H9 (cell line): ENCODE data around the gene TEAD2. TPM values are rescaled to one million over a fixed set of nuclear protein-coding genes. Genes with fewer than 3 reads are reported as not detected.

Experiments
- DNase-seq: peaks from one replicate; pipeline ENCODE4 v3.0.0-alpha.2; 2017
- H2AFZ ChIP-seq: one replicate; pipeline ENCODE4 v1.6.1; 2013; ENCODE audit warnings: mild to moderate bottlenecking, low read length, control low read depth, moderate library complexity
- H2AK5ac ChIP-seq: 2 replicates; pipeline ENCODE4 v1.6.1; 2013; ENCODE audit warnings: low read length, control low read depth, mixed read lengths; ENCODE audit not compliant: insufficient read length
- H2BK120ac ChIP-seq: one replicate; pipeline ENCODE4 v1.6.1; 2013; ENCODE audit warnings: low read depth, mild to moderate bottlenecking, low read length, control low read depth, inconsistent platforms; ENCODE audit not compliant: poor library complexity, severe bottlenecking
- H2BK12ac ChIP-seq: 2 replicates; pipeline ENCODE4 v1.6.1; 2013; ENCODE audit warnings: low read length, control low read depth, mixed read lengths, low read depth; ENCODE audit not compliant: insufficient read length
- H2BK15ac ChIP-seq: 2 replicates; pipeline ENCODE4 v1.6.1; 2013; ENCODE audit warnings: low read depth, low read length, control low read depth
- H2BK20ac ChIP-seq: one replicate; pipeline ENCODE4 v1.6.1; 2013; ENCODE audit warnings: low read depth, mild to moderate bottlenecking, low read length, control low read depth, inconsistent platforms; ENCODE audit not compliant: poor library complexity, severe bottlenecking
- H2BK5ac ChIP-seq: 2 replicates; pipeline ENCODE4 v1.6.1; 2013; ENCODE audit warnings: low read length, control low read depth, mixed read lengths; ENCODE audit not compliant: insufficient read length
- H3K14ac ChIP-seq: 2 replicates; pipeline ENCODE4 v1.6.1; 2013; ENCODE audit warnings: low read length, control low read depth; ENCODE audit not compliant: insufficient read depth
- H3K18ac ChIP-seq: 2 replicates; pipeline ENCODE4 v1.6.1; 2013; ENCODE audit warnings: low read depth, mild to moderate bottlenecking, mixed read lengths, low read length, control low read depth; ENCODE audit not compliant: insufficient read length
- H3K23ac ChIP-seq: 2 replicates; pipeline ENCODE4 v1.6.1; 2013; ENCODE audit warnings: low read length, control low read depth, mixed read lengths, low read depth; ENCODE audit not compliant: insufficient read length
- H3K23me2 ChIP-seq: 2 replicates; pipeline ENCODE4 v1.6.1; 2013; ENCODE audit warnings: low read depth, mild to moderate bottlenecking, mixed read lengths, low read length, control low read depth; ENCODE audit not compliant: insufficient read length, poor library complexity, severe bottlenecking
- H3K27ac ChIP-seq: 2 replicates; pipeline ENCODE4 v1.5.1; 2013; ENCODE audit warnings: low read length, control low read depth, mixed read lengths, low read depth; ENCODE audit not compliant: insufficient read length
- H3K27me3 ChIP-seq: 2 replicates; pipeline ENCODE4 v1.6.1; 2013; ENCODE audit warnings: low read length, control low read depth, inconsistent platforms; ENCODE audit not compliant: insufficient read depth
- H3K4ac ChIP-seq: 2 replicates; pipeline ENCODE4 v1.6.1; 2013; ENCODE audit warnings: low read depth, mild to moderate bottlenecking, control low read depth, inconsistent platforms, low read length, moderate library complexity
- H3K4me1 ChIP-seq: 2 replicates; pipeline ENCODE4 v1.6.1; 2013; ENCODE audit warnings: low read length, control low read depth, inconsistent platforms; ENCODE audit not compliant: insufficient read depth
- H3K4me2 ChIP-seq: 2 replicates; pipeline ENCODE4 v1.6.1; 2013; ENCODE audit warnings: low read length, control low read depth, mixed read lengths; ENCODE audit not compliant: insufficient read length, insufficient read depth
- H3K56ac ChIP-seq: 2 replicates; pipeline ENCODE4 v1.6.1; 2013; ENCODE audit warnings: low read depth, mild to moderate bottlenecking, mixed read lengths, low read length, control low read depth; ENCODE audit not compliant: insufficient read length
- H3K79me1 ChIP-seq: 2 replicates; pipeline ENCODE4 v1.6.1; 2013; ENCODE audit warnings: low read depth, mild to moderate bottlenecking, moderate library complexity, low read length, control low read depth, inconsistent platforms; ENCODE audit not compliant: insufficient read depth, poor library complexity, severe bottlenecking
- H3K79me2 ChIP-seq: 2 replicates; pipeline ENCODE4 v1.6.1; 2013; ENCODE audit warnings: low read length, control low read depth, inconsistent platforms; ENCODE audit not compliant: insufficient read depth
- H3K9ac ChIP-seq: 2 replicates; pipeline ENCODE4 v1.6.1; 2013; ENCODE audit warnings: low read length, control low read depth, mixed read lengths; ENCODE audit not compliant: insufficient read length; ENCODE audit errors: extremely low read depth
- H3K9me3 ChIP-seq: one replicate; pipeline ENCODE4 v1.6.1; 2013; ENCODE audit warnings: low read depth, low read length, inconsistent platforms; ENCODE audit not compliant: control insufficient read depth
- H3T11ph ChIP-seq: one replicate; pipeline ENCODE4 v1.6.1; 2013; ENCODE audit warnings: mild to moderate bottlenecking, low read length, control low read depth, inconsistent platforms
- H4K20me1 ChIP-seq: one replicate; pipeline ENCODE4 v1.6.1; 2013; ENCODE audit not compliant: control insufficient read depth, insufficient read length, insufficient read depth
- H4K5ac ChIP-seq: 2 replicates; pipeline ENCODE4 v1.6.1; 2013; ENCODE audit warnings: low read depth, mild to moderate bottlenecking, mixed read lengths, low read length, control low read depth; ENCODE audit not compliant: insufficient read length
- H4K8ac ChIP-seq: replicated peaks from 2 replicates; pipeline ENCODE4 v1.6.1; 2013; ENCODE audit warnings: low read length, control low read depth, mixed read lengths, low read depth; ENCODE audit not compliant: insufficient read length
- H4K91ac ChIP-seq: 2 replicates; pipeline ENCODE4 v1.6.1; 2013; ENCODE audit warnings: low read depth, mild to moderate bottlenecking, moderate library complexity, mixed read lengths, low read length, control low read depth; ENCODE audit not compliant: insufficient read length
- H3K27ac Mint-ChIP-seq, 3 experiments: 2 replicates in 2 of 3; 3 replicates in 1 of 3; pipeline ENCODE4 v1.8.0; 2020 to 2021; ENCODE audit warnings: mixed read lengths in 3 of 3, mild to moderate bottlenecking in 1 of 3, moderate library complexity in 1 of 3
- H3K27me3 Mint-ChIP-seq: 2 replicates; pipeline ENCODE4 v1.8.0; 2021; ENCODE audit warnings: low read depth, mild to moderate bottlenecking, moderate library complexity, mixed read lengths
- H3K36me3 Mint-ChIP-seq, 3 experiments: 2 replicates in 2 of 3; 3 replicates in 1 of 3; pipeline ENCODE4 v1.8.0; 2020 to 2021; ENCODE audit warnings: low read depth in 3 of 3, mixed read lengths in 3 of 3; ENCODE audit not compliant: insufficient read depth in 1 of 3
- H3K4me1 Mint-ChIP-seq, 2 experiments: 2 replicates each; pipeline ENCODE4 v1.8.0; 2020; ENCODE audit warnings: mixed read lengths in 2 of 2
- H3K4me3 Mint-ChIP-seq, 2 experiments: 2 replicates in 1 of 2; 3 replicates in 1 of 2; pipeline ENCODE4 v1.8.0; 2020 to 2021; ENCODE audit warnings: mild to moderate bottlenecking in 2 of 2, mixed read lengths in 2 of 2, moderate library complexity in 1 of 2
- H3K9me3 Mint-ChIP-seq, 2 experiments: 2 replicates in 1 of 2; 3 replicates in 1 of 2; pipeline ENCODE4 v1.8.0; 2020; ENCODE audit warnings: mild to moderate bottlenecking in 2 of 2, mixed read lengths in 2 of 2, moderate library complexity in 1 of 2
- CTCF ChIP-seq: fragments of 200-600 bp; sonication (generic); conservative IDR thresholded peaks from 3 replicates; pipeline ENCODE4 v1.8.0; 2021; ENCODE audit warnings: antibody characterized with exemption, mild to moderate bottlenecking
- WGBS: extraction: QIAGEN DNeasy Blood & Tissue Kit; methylation state at CpG from one replicate; pipeline ENCODE4 v1.1.7; 2013; ENCODE audit warnings: missing lambda C conversion rate, low lambda C conversion rate, mixed read lengths; ENCODE audit not compliant: insufficient read length; ENCODE audit errors: extremely low coverage; 5-methylcytosine and 5-hydroxymethylcytosine counted together
- total RNA-seq: library from RNA; stranded (reverse); gene quantifications from 2 replicates; pipeline ENCODE4 v1.2.1, GENCODE V29; 2021

TEAD2 gene
- total RNA-seq, 1 experiment from 2014 or later, result 126 TPM

- peaks cover 11% of the 10 kb centered on the region for H3K27me3 Mint-ChIP-seq
- no peaks in the 10 kb centered on the region for H3K23me2 ChIP-seq
- H3K18ac ChIP-seq, result no peak overlapping the region
- H3K4me2 ChIP-seq, result no peak overlapping the region
- no peak overlapping the region for H2BK20ac ChIP-seq
- H3K9me3 Mint-ChIP-seq, result no peaks in the 10 kb centered on the region
- no peaks in the 10 kb centered on the region for H3K9me3 ChIP-seq
- no CpG with 5 or more reads among the region's 8 CpGs for whole genome bisulfite sequencing
- peaks cover 37 to 38% of the 10 kb centered on the region in 2 experiments for H3K4me1 Mint-ChIP-seq
- H3K56ac ChIP-seq, result no peak overlapping the region
- no peak overlapping the region for H3K4ac ChIP-seq
- H3K27me3 ChIP-seq, result no peaks in the 10 kb centered on the region
- H3K27ac ChIP-seq, result no peak overlapping the region
- no peak overlapping the region for H3K4me3 Mint-ChIP-seq
- H2BK5ac ChIP-seq, result no peak overlapping the region
- H4K5ac ChIP-seq, result no peak overlapping the region
- H4K91ac ChIP-seq, result no peak overlapping the region
- no peak overlapping the region for H2BK15ac ChIP-seq
- H2BK120ac ChIP-seq, result no peak overlapping the region
- H3K36me3 Mint-ChIP-seq, result no peaks in the 10 kb centered on the region; a peak in 1 of 7 replicates
- no peak overlapping the region for H4K8ac ChIP-seq
- H2AK5ac ChIP-seq, result no peak overlapping the region
- H2AFZ ChIP-seq, result no peak overlapping the region
- H3K27ac Mint-ChIP-seq, result no peak overlapping the region; a peak in 2 of 7 replicates
- peaks cover 1% of the 10 kb centered on the region for H4K20me1 ChIP-seq
- H3K14ac ChIP-seq, result no peak overlapping the region
- no peak overlapping the region for H3K9ac ChIP-seq
- no peak overlapping the region for H2BK12ac ChIP-seq
- peaks cover 6% of the 10 kb centered on the region; the same call in 1 of the 2 replicates for H3K4me1 ChIP-seq
- DNase-seq, result no peak
- no peak overlapping the region for H3K23ac ChIP-seq
- H3K79me1 ChIP-seq, result no peaks in the 10 kb centered on the region
- TF ChIP-seq CTCF, result no peak
- H3T11ph ChIP-seq, result no peak overlapping the region
- no peaks in the 10 kb centered on the region for H3K79me2 ChIP-seq
Measured at GRCh38 chr19:49408816-49409440, 46.7 kb upstream of the TEAD2 start.
